Measurements from ENCODE around the gene TEC. TPM values are rescaled to one million over a fixed set of nuclear protein-coding genes. Genes with fewer than 3 reads are reported as not detected.

Gene TEC
- total and polyA plus RNA-seq, 3 donors from 2014 or later: 3.5 to 10.8 (median 9.2) TPM

DNA sequence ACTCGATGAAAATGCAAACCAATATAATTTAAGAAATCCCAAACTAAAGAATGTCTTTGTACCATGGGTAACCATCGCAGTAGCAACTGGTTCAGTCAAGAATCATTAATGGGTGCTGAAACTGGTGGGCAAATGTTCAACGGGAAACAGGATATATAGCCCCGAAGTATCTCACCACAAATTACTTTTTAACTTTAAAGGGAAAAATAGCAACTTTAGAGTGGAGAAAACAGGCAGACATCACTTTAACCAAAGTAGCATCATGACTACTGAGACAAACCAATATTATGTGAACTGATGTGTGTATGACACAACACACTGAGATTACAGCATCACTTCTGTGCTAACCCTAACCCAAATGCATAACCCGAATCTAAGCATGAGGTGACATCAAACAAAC lies 37.9 kb upstream of the TEC start:
- TF ChIP-seq POLR2A (IDR thresholded peaks at IDR 0.05) (no peak), CTCF (IDR thresholded peaks at IDR 0.05) (no peak)

DNA sequence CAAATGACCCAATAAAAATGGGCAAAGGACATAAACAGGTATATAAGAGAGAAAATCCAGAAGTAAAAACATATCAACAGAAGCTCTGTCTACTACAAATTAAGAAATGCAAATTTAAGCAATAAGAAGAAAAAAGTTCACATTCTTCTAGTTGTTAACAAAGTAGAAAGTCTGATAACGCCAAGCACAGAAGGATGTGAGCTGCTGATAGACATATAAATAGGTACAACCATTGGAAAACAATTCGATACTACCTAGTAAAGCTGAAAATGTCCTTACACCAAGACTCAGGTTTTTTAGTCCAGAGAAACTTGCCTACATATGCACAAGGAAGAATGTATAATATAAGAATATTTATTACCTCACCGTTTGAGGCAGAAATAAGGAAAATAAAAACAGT lies 35.9 kb upstream of the TEC start:
- H3K27me3 ChIP-seq: no peaks in the 10 kb centered on the region
- H3K4me3 ChIP-seq: no peak overlapping the region
- no peak overlapping the region for H3K27ac ChIP-seq
- intact Hi-C loops (cut with DNase I; ENCODE audit: low total_unique reads): no loop called here
- WGBS, 2 donors: 76 to 86% methylated on average over 3 of the region's 3 CpGs
- no peaks in the 10 kb centered on the region for H3K4me1 ChIP-seq
- TF ChIP-seq POLR2A (IDR thresholded peaks at IDR 0.05) (no peak), CTCF (IDR thresholded peaks at IDR 0.05) (no peak)
- H3K9me3 ChIP-seq: no peaks in the 10 kb centered on the region
- no peak for DNase-seq
- H3K36me3 ChIP-seq (ENCODE audit: low read depth, missing control alignments): no peaks in the 10 kb centered on the region

More for the DNA sequence above, 37.9 kb upstream of the TEC start:
- whole genome bisulfite sequencing, 2 donors: 87 to 89% methylated on average over 5 of the region's 5 CpGs
- Histone ChIP-seq H3K36me3 (ENCODE audit: low read depth, missing control alignments) (no peaks in the 10 kb centered on the region), H3K27me3 (no peaks in the 10 kb centered on the region), H3K4me3 (no peak overlapping the region), H3K27ac (no peak overlapping the region), H3K4me1 (no peaks in the 10 kb centered on the region), H3K9me3 (no peaks in the 10 kb centered on the region)
- intact Hi-C loops (cut with DNase I; ENCODE audit: low total_unique reads): no loop called here
- DNase-seq: no peak

DNA sequence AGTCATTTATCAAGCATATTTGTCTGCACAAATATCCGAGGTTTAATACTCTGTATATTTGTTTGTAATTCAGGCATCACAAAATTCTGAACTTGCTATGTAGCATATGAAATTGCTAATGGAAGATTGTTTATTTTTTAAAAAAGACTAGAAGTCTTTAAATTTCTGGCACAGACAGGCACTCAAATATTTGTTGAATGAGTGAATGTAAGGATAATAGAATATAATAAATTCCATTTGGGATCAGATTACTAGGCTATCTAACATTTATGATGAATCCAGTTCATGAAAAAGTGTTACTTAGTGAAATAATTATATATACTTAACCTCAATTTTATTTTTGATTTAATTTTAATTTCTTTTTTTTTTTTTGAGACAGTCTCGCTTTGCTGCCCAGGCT lies 30.4 kb upstream of the TEC start:
- WGBS, 2 donors: 79 to 82% methylated on average over 2 of the region's 2 CpGs
- H3K4me3 ChIP-seq: no peak overlapping the region
- DNase-seq: no peak

GRCh38 chr4:48299560-48299959 lies 29.9 kb upstream of the TEC start:
- H3K36me3 ChIP-seq (ENCODE audit: low read depth, missing control alignments): no peaks in the 10 kb centered on the region
- DNase-seq: no peak
- H3K4me3 ChIP-seq: no peak overlapping the region
- TF ChIP-seq POLR2A (IDR thresholded peaks at IDR 0.05): no peak
- TF ChIP-seq CTCF (IDR thresholded peaks at IDR 0.05): no peak
- no peaks in the 10 kb centered on the region for H3K27me3 ChIP-seq
- no peaks in the 10 kb centered on the region for H3K9me3 ChIP-seq
- H3K4me1 ChIP-seq: no peaks in the 10 kb centered on the region
- H3K27ac ChIP-seq: no peak overlapping the region
- intact Hi-C loops (cut with DNase I; ENCODE audit: low total_unique reads): no loop called here
- 95 to 100% methylated on average over 4 of the region's 4 CpGs for WGBS, 2 donors

More for the DNA sequence above, 30.4 kb upstream of the TEC start:
- Histone ChIP-seq H3K27me3 (no peaks in the 10 kb centered on the region), H3K4me1 (no peaks in the 10 kb centered on the region), H3K36me3 (ENCODE audit: low read depth, missing control alignments) (no peaks in the 10 kb centered on the region), H3K9me3 (no peaks in the 10 kb centered on the region), H3K27ac (no peak overlapping the region)
- TF ChIP-seq CTCF (IDR thresholded peaks at IDR 0.05): no peak
- no peak for TF ChIP-seq POLR2A (IDR thresholded peaks at IDR 0.05)
- intact Hi-C loops (cut with DNase I; ENCODE audit: low total_unique reads): no loop called here

DNA sequence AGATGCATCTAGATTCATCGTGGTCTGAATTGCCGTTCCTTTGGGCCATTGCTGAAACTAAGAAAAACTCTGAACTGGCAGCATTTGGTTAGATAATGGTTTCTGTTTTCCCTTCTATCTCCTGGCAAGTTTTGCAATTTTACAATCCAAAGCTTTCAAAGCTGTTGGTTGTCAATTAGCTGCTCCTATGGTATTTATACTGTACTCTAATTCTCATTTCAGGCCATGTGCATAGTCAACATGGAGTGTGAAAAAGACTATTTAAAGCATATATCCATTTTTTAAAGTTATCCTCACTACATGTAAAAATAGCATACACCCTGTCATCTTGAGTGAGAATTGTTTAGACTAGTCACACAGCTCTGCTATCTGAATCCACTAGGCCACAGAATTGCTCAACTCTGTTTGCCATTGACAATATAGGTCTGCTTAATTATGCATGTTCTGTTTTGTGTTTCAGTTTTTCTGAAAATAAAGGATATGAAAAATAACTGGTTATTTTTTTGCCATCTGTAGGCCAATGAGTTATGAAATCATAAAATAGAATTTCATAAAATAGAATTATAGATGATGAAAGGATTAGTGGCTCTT lies 27.7 kb upstream of the TEC start:
- Histone ChIP-seq H3K27me3 (no peaks in the 10 kb centered on the region), H3K27ac (no peak overlapping the region), H3K9me3 (no peaks in the 10 kb centered on the region), H3K4me1 (no peaks in the 10 kb centered on the region), H3K4me3 (no peak overlapping the region), H3K36me3 (ENCODE audit: low read depth, missing control alignments) (no peaks in the 10 kb centered on the region)
- no peak for DNase-seq
- intact Hi-C loops (cut with DNase I; ENCODE audit: low total_unique reads): no loop called here
- no peak for TF ChIP-seq CTCF (IDR thresholded peaks at IDR 0.05)
- 87 to 96% methylated on average over 2 of the region's 2 CpGs for WGBS, 2 donors

All from testis (tissue), 3 donors.